Kidney tubule cell (primary cell): ENCODE measurements around the gene M1AP.

Source experiments
- DNase-seq: peaks from one replicate; pipeline ENCODE4 v3.0.0-alpha.2; 2018; ENCODE audit warnings: low spot score

M1AP gene

GRCh38 chr2:74525717-74526648, 122.1 kb downstream of the M1AP start, which contains the start of gene DQX1:
TSS of gene DQX1 (minus strand) at chr2:74526231. CDS start at chr2:74525729, 502 bp downstream.
- DNase-seq, result no peak

GRCh38 chr2:74524955-74525716, 123.0 kb downstream of the M1AP start:
- DNase-seq, result no peak

- no peak for DNase-seq
Measured at GRCh38 chr2:74524005-74524404, 124.1 kb downstream of the M1AP start.

- DNase-seq, result no peak
Measured at GRCh38 chr2:74522516-74522915, 125.6 kb downstream of the M1AP start.

- no peak for DNase-seq
Measured at GRCh38 chr2:74516650-74517049, 131.5 kb downstream of the M1AP start.

GRCh38 chr2:74515981-74516633, 132.0 kb downstream of the M1AP start:
- peak; percentile 46 for DNase-seq

GRCh38 chr2:74515271-74515980, 132.7 kb downstream of the M1AP start:
- no peak for DNase-seq

- DNase-seq, result no peak
Measured at GRCh38 chr2:74514368-74515270, 133.5 kb downstream of the M1AP start, which contains the start of gene TLX2. TSS of gene TLX2 (plus strand) at chr2:74514450. CDS start at chr2:74514807, 357 bp downstream.

GRCh38 chr2:74513605-74514367, 134.3 kb downstream of the M1AP start:
- no peak for DNase-seq

- DNase-seq, result no peak
Measured at GRCh38 chr2:74512744-74513604, 135.2 kb downstream of the M1AP start.

- DNase-seq, result no peak
Measured at GRCh38 chr2:74511104-74511989, 136.8 kb downstream of the M1AP start.

- no peak for DNase-seq
Measured at GRCh38 chr2:74510272-74510671, 137.9 kb downstream of the M1AP start.

GRCh38 chr2:74507926-74508520, 140.1 kb downstream of the M1AP start:
- peak; percentile 61 for DNase-seq
